NCI-H1105 treated with DMSO at 0.1 percent for 48 hours (cell line): ENCODE measurements around the gene SMAD6.

Experiments
- DNase-seq: peaks from one replicate; lab custom pipeline; 2025; lab: John Stamatoyannopoulos, UW

Gene SMAD6

DNA sequence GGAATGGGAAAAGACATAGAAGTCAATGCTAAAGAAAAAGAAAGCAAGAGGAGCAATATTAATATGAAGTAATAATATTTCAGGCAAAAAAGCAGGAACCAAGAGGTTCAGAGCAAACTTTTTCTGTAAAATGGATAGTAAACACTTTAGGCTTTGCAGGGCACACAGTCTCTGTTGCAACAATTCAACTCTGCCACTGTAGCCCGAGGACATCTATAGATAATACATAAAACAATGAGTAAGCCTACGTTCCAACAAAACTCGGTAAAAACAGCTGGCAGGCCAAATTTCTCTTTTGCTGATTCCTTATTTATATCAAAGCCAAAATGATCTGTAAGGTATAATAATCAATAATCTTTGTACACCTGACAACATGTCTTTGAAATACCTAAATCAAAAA lies 56.8 kb downstream of the SMAD6 start:
- DNase-seq, result no peak

DNA sequence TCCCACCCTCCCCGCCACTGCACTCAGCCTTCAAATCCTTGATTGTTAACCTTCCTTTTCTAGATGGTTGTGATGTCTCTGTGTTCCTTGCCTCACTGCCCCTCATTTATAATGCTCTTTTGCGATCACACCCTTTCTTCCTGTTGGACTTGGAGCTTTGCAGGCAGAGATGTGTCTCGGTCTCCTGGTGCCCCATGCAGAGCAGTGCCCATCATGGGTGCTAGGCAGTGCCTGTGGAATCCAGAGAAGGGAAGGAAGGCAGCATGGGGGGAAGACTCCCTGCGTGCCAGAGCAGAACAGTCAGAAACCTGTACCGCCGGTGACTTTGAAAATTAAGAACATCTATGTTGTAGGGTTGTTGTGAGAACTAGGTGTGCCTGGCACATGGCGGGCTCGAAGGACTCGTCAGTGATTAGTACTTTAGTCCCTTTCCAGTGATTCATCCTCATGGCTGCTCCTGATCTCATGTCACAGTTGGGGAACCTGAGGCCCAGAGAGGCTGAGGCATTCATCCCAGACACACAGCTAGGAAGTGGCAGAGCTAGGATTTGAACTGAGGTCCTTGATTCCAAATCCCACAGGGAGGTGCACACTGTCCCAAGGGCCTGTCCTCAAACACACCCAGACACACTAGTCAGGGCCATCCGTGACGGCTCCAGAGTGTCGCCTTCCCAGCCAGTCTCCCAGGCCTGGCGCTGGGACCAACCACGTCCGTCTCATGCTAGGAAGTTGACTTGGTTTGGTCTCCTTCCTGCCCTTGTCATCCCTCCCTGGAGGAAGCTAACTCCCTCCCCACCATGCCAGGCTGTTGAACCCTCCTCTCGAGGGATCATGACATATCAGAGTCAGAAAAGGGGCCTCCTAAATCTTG lies 58.3 kb downstream of the SMAD6 start:
- no peak for DNase-seq

DNA sequence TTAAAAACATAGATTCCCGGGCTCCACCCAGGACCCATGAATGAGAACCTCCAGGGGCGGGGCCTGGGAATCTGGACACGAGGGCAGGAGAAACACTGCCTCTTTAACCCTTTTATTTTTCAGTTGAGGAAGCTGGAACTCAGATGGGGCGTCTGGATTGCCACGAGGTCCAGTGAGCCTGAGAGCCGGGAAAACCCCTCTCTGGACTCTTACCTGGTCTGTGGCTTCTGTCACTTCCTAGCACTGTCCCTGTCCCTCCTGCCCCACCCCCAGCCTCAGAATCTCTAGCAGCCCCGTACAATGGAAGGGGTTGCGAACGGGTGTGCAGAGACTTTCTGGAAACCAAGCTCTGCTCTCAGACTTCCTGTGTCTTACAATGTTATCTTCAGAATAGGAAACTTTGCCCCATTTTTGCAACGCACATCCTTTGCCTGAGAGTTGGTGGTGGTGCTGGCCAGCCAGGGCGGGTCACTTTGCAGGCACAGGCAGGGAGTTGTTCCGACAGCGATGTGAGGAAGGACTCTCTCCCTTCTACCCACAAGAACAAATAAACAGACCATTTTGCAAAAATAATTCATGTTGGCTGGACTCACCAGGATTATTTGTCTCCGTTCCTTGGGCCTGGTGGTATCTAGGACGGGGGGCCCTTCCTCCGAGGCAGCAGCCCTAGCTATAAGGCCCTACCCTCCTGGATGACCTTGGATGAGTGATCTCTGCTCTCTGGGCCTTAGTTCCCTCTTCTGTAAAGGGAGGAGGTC lies 59.1 kb downstream of the SMAD6 start:
- DNase-seq, result no peak

DNA sequence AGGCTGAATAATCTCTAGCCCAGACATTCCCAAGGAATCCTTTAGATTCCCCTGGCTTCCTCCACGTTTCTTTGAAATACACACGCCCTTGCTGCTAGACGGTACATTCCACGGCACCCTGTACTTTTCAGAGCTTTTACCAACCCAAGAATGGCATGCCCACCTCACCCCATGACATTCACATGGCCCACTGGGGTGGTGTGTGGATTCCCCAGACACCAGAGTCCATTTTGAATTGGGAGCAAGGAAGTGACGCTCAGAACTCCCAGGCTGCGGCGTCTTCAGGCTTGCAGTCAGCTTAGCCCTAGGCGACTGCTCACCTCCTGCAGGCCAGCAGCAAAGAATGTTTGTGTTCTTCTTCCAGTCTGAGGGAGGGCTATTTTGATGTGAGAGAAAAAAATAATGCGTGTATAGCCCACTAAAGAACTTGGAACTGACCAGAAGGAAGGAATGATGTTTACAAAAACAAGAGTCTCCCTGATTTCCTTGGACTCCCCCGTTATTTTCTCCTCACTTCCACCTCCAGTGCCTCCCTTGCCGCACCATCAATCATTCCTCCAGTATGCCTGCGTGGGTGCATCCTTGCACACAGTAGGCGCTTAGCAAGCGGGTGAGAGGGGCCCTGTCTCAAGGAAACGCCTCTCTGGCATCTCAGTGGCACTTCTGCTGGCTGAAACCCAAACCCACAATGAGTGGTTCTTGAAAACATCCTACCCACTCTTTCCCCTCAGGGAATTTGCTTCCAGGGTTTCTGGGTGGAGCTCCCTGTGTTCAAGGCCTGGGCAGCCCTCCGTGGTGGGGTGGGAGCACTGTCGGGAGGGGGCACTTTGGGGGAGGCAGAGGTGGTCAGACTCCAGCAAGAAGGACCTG lies 59.9 kb downstream of the SMAD6 start:
- DNase-seq, result no peak

DNA sequence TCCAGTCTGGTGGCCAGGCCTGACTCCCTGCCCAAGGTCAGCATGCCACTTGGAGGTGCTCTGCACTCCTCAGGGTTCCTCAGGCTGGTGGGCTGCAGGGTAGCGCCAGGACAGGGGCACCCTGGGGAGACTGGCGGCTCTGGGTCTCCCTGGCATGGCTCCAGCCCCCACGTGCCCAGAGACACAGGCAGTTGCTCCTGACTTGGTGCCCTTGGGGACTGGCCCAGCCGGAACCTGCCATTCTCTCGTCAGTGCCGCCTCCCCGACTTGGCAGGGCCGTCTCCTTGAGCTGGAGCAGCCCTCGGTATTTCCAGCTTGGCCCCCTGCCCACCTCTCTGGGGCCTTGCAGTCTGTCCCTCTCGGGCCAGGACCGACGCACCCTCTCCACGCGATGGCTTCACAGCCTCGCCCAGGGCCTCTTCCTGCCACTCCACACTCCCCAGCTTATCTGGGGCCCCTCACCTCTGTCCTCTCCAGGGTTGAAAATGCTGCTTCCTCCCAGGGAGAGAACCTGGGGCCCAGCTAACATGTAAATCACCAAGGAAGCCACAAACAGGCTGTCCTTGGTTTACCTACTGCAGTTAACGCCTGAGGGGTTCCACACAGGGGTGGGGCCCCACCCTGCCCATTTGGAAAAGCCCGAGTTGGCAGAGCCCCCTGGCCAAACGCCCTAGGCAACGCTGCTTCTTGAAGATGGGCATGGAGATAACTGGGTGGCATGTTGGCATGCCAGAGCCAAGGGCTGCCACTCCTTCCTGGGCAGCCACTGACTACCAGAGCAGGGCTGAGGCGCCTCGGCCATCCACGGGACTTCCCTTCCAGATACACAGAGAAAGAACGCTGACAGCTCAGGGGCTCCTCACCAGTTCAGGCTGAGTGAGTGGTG lies 61.4 kb downstream of the SMAD6 start:
- DNase-seq, result no peak

DNA sequence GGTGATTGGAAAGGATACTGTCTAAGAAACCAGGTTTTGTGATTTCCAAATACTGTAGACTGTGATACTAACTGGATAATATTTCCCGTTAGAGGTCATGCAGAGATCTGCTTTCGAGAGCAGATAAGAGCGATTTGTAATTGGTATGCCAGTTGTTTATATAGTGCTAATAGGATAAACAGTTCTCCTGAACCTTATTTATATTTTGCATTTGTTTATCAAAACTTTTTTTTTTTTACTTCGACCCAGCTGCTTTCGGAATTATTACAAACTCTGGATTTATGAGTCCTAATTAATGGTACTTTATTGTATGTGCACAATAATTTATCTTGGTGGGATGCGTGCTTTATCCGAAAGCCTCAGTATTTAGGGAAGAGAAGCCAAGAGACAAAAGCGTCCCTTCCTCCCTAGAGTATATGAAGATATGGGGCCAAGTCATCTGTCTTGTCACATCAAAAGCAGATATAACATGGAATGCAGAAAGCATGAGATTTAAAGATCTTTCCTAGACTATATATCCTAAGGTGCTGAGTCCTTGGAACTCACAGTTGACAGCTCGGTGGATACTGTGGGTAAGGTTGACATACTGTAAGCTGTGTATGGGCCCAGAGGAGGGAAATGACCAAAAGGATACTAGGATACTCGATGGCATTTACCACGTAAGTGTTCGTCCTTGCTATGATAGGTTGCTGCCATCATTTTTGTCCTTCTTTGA lies 62.2 kb downstream of the SMAD6 start:
- no peak for DNase-seq

DNA sequence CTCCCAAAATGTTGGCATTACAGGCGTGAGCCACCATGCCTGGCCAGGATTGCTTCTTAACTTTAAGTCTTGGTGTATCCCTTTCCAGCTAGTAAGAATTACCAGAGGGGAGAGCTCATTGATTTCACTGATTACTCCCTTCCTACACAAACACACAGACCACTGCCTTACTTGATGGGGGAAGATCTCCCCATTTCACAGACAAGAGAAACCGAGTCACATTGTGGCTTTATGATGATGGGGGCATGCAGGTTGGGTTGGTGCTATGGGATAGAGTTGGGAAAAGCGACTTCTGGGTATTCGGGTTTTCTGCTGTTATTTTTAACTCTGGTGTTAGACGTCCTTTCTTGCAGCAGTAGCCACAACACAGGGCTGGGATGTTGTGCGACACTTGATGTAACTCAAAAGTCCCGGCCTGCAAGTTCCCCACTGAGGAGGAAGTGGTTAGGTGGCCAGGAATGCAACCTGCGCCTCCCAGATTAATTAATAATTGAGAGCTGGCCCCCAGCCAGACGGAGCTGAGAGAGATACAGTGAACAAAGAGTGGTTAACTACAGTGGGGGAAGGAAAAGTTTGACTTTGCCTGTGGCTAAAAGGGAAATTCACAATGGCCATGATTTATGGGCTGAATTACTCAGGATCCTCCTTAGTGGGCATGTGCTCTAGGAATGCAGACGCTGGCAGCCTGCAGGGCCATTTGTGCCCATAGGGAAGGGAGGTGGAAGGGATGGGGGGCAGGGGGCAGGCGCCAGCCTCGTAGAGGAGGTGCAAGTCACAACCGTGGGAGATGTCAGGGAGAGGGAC lies 63.6 kb downstream of the SMAD6 start:
- DNase-seq, result peak; percentile 91

DNA sequence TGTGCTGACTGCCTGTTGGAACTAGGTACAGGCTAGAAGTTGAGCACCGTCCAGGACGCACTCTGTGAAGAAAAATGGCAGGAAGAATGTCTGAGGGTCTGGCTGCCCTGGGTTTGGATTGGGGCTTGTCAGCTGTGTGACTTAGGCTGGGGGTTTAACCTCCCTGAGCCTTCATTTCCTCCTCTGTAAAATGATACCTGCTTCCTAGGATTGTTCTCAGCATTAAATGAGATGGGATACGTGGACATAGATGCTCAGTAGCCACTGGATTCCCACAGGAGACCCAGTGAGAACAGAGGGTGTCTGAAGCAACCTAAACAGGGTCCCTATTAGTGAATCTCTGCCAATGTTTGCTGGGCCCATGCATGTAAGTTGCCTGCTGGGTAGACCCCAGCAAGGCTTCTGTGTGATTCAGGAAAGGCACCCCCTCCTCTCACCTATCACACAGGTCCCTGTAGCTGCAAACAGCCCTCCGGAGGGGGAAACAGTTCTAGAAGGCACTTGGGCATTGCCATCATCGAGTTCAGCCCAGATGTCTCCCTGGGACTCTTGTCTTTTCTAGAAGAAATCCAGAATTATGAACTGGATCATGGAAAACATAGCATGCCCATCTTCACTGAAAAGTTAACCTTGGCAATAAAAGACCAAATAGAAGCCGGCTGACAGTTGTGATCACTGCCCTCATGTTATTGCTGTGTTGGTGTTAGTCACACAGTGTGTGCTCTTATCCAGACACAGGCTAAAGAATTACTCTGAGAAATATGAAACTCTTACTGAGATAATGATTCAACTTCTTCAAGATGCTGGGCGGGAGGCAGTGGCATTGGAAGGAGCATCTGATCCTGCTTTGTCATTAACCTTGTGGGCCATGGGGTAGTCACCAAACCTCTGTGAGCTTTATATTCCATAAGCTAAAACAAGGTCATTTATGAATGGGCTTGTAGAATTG lies 64.5 kb downstream of the SMAD6 start:
- DNase-seq, result no peak

DNA sequence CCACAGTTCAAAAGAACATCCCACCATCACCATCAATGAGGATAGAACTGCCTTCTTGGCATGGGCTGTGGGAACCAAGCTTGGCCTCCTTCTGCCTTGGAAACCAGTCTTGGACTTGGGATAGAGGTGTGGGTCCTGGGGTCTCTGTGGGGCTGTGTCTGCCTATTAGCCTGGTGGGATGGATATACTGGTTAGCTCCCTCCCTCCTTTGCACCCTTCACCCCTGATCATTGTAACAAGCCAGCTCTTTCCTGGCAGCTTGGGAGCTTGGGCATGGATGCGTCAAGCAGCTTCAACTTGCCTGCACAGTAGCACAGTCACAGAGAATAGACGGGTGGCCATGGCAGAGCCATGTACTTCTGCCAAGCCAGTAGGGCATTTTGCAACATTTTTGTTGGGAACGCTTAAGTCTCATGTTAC lies 65.2 kb downstream of the SMAD6 start:
- no peak for DNase-seq

DNA sequence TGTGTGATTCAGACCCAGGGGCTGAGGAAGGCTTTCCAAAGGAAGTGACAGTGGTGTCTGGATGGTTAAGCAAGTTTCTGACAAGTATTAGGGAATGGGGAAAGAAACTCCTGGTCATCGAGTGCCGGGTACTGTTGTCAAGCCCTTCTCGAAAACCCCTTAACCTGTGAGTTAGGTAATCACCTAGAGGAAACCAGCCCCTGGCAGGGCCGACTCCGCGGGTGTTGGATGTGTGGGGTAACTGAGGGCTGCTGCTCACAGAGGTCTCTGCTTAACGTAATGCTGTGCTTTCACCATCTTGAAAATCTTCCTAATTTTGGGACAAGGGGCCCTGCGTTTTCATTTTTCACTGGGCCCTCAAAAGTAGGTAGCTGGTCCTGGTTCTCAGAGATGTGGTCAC lies 67.0 kb downstream of the SMAD6 start:
- DNase-seq, result no peak

DNA sequence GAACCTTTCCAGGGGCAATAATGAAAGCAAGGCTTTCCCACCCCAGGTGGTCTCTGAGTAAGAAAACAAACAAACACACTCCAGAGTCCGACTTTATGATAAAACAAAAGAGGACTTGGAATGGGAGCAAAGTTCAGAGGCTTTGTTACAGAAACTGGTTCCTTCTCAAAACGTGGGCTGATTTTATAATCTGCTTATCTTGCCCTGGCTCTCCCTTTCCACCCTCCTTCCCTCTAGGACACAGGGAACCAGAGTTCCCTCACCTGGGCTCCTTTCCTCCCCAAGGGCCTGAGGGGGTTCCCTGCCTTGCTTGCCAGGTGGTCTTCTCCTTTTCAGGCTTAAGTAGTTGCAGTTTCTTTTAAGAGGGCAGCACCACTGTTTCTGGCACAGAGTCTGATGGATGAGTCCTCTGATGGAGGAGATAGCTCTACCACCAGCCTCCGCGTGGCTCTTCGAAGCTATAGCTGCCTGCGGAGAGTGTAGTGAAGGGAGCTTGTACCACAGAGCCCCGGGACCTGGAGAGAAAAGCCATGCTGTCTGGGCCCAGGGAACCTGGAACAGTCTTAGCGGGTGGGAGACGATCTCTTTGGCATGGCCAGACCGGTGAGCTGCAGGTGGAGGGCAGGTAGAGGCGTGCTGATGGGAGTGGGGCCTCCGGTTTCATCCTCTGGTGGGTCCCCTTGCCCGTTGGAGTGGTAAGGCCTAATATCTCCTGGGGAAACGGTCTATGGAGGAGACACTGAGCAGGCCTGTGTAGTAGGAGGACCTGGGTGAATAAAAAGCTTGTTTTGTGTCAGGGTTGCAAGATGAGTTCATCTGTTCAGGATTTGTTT lies 68.7 kb downstream of the SMAD6 start:
- no peak for DNase-seq

DNA sequence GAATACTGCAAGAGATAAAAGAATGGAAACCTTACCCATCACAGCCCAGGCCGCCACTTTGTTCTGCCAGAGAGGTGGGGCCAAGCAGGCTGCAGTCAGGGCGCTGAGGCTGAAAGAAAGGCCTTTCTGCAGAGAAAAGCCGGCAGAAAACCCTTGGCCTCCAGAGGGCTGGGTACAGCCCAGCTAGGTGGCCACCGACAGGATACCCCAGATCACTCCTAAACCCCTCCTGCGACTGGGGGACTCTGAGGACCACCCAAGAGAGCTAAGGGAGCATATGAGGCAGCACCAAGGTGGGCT lies 69.3 kb downstream of the SMAD6 start:
- DNase-seq, result no peak

DNA sequence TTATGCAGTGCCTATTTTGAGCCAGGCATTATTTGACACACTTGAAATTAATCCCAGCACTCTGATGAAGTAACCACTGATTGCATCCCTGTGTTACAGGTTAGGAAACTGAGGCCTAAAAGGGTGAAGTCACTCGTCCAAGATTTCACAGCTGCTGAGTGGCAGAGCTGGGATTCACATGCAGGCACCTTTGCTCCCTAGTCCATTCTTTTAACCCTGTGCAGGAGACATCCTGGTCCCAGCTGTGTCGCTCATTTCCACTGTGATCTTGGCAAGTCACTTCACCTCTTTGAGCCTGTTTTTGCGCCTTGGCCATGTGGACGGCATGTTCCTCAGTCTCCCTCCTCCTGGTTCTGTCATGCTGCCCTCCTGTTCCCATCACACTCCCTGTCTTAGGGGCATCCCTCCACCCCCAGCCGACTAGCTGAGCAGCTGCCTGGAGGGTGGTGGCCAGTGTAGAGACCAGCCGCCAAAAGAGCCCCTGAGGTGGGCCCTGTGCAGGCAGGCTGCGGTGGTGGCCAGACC lies 70.6 kb downstream of the SMAD6 start:
- no peak for DNase-seq

DNA sequence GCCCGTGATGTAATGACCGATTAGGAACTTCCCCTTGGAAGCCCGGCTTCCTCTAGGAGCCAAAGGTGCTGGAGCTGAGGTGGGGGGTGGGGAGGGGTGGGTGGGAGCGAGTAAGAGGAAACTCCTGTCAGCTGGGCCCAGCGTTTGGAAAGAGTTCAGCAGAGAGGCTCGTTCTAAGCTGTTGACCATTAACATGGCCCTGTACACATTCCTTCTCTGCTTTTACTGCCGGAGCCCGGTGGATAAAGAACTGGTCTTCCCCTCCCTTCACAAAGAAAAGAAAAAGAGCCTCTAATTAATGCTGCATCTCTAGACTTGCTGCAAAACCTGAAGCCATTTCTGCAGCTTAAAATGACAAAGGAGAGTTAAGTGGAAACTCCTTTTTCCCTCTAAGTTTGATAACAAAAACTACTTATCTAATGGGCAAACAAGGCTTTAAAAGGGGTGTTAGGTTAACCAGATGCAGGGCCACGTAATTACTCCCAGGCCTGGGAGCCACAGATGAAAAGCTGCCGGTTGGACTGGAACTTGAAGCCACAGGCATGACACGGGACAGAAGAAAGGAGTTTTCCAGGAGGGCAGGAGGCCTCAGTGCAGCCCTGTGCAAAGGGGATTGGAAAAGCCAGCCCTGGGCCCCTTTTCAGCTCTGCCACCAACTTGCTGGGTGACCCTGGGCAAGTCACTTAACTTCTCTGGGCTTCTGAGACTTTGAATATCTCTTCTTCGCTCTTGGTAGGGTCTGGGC lies 71.3 kb downstream of the SMAD6 start:
- no peak for DNase-seq

DNA sequence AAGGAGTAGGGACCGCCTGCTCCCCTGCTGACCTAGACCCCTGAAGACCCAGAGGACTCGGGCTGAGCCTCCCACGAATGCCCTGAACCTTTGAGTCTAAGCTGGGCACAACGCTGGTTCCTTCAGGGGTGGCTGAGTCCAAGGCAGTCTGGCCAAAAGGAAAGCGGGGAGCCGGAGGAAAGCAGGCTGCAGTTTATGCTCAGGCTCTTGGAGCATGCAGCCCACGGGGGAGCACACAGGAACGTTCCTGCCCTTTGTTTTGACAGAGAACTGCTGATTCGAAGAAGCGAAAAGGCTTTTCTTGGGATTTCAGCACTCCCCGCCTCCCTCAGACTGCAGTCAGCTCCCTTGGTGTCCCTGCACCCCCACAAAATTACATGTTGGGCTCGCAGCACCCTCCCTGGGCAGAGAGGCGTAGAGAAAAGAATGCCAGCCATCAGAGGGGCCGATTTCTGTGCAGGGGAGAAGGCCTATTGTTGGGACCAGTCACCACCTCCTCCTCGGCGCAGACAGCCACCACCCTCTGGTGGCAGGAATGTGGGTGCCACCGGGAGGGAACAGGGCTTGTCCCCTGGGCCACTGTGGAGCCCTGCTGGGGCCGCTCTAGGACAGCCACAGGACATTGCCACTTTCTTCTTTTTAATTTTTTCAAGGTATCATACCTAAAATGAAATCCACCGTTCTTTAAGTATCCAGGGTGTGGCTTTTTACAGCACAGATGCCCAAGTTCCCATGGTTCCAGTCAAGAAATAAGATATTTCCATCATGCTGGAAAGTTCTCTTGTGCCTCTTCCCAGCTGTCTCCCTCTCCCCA lies 72.2 kb downstream of the SMAD6 start:
- peak; percentile 76 for DNase-seq
